Measurements from ENCODE around the gene WDR35.
"Not testable (repeated sequence)": the region's sequence is repeated elsewhere in the genome, so short reads cannot be mapped to it uniquely, and the experiment has no call there.

WDR35 gene

GRCh38 chr2:19893520-19894133 is 96.3 kb downstream of the WDR35 start:
- no peak for DNase-seq

- not testable (repeated sequence) for DNase-seq
These were observed 97.9 kb downstream of the WDR35 start for GRCh38 chr2:19891971-19892370.

GRCh38 chr2:19890104-19890503 is 99.8 kb downstream of the WDR35 start:
- no peak for DNase-seq

GRCh38 chr2:19888831-19889230 is 101.1 kb downstream of the WDR35 start:
- no peak for DNase-seq

GRCh38 chr2:19887510-19887909 is 102.4 kb downstream of the WDR35 start:
- DNase-seq, result no peak

GRCh38 chr2:19886261-19886660 is 103.6 kb downstream of the WDR35 start:
- DNase-seq, result no peak

GRCh38 chr2:19885791-19886190 is 104.1 kb downstream of the WDR35 start:
- no peak for DNase-seq

GRCh38 chr2:19883971-19884720 is 105.8 kb downstream of the WDR35 start:
- DNase-seq, result no peak

- no peak for DNase-seq
These were observed 106.4 kb downstream of the WDR35 start for GRCh38 chr2:19883486-19883885.

- no peak for DNase-seq
These were observed 107.6 kb downstream of the WDR35 start for GRCh38 chr2:19882286-19882685.

GRCh38 chr2:19881908-19882265 is 108.0 kb downstream of the WDR35 start:
- no peak for DNase-seq

GRCh38 chr2:19881221-19881907 is 108.5 kb downstream of the WDR35 start:
- DNase-seq, result no peak

- DNase-seq, result not testable (repeated sequence)
These were observed 109.7 kb downstream of the WDR35 start for GRCh38 chr2:19880191-19880590.

GRCh38 chr2:19879120-19879519 is 110.8 kb downstream of the WDR35 start:
- no peak for DNase-seq

- DNase-seq, result no peak
These were observed 111.4 kb downstream of the WDR35 start for GRCh38 chr2:19878268-19879046.

GRCh38 chr2:19876751-19877150 is 113.2 kb downstream of the WDR35 start:
- DNase-seq, result no peak

- DNase-seq, result no peak
These were observed 114.6 kb downstream of the WDR35 start for GRCh38 chr2:19875280-19875679.

- no peak for DNase-seq
These were observed 115.2 kb downstream of the WDR35 start for GRCh38 chr2:19874726-19875125.

GRCh38 chr2:19873014-19873413 is 116.9 kb downstream of the WDR35 start:
- DNase-seq, result no peak

GRCh38 chr2:19872302-19872701 is 117.6 kb downstream of the WDR35 start:
- DNase-seq, result no peak

- DNase-seq, result no peak
These were observed 118.1 kb downstream of the WDR35 start for GRCh38 chr2:19871836-19872235.

- DNase-seq, result no peak
These were observed 119.1 kb downstream of the WDR35 start for GRCh38 chr2:19870792-19871191.

All from CD4-positive, alpha-beta T cell treated with Interleukin-17A for 4 hours (primary cell).